ENCODE data around the gene NEURL4. TPM values are rescaled to one million over a fixed set of nuclear protein-coding genes. Genes with fewer than 3 reads are reported as not detected.
"Not testable (repeated sequence)": the region's sequence is repeated elsewhere in the genome, so short reads cannot be mapped to it uniquely, and the experiment has no call there.

The NEURL4 gene
- total RNA-seq, 3 donors from 2014 or later (not counting 1 experiment from before 2014, with no cell fraction given), result 48.9 to 57.9 (median 51.4) TPM

- 92% methylated on average over 6 of the region's 13 CpGs for WGBS (ENCODE audit: insufficient coverage)
- Mint-ChIP-seq H3K9me3 (no peaks in the 10 kb centered on the region), H3K36me3 (no peaks in the 10 kb centered on the region), H3K4me1 (peaks cover 0 to 3% of the 10 kb centered on the region in 2 donors), H3K4me3 (no peak overlapping the region), H3K27ac (no peak overlapping the region), H3K27me3 (ENCODE audit: low read depth in 2 of 2) (no peaks in the 10 kb centered on the region)
- ATAC-seq (no peak), DNase-seq (no peak)
- Histone ChIP-seq H3K27ac (ENCODE audit: low read length) (no peak overlapping the region), H3K36me3 (ENCODE audit: control insufficient read depth, insufficient read depth, low read length) (no peaks in the 10 kb centered on the region), H3K4me1 (ENCODE audit: control insufficient read depth, insufficient read depth, low read length) (no peaks in the 10 kb centered on the region), H3K9me3 (ENCODE audit: control insufficient read depth, insufficient read depth, low read length) (no peaks in the 10 kb centered on the region), H3K27me3 (ENCODE audit: control insufficient read depth, insufficient read depth, low read length) (no peaks in the 10 kb centered on the region), H3K4me3 (ENCODE audit: low read length) (no peak overlapping the region)
- TF ChIP-seq CTCF (IDR thresholded peaks at IDR 0.05), result no peak
- intact Hi-C loops (cut with micrococcal nuclease), result no loop called here
Observed at GRCh38 chr17:7367918-7368598, 38.9 kb upstream of the NEURL4 start.

DNA sequence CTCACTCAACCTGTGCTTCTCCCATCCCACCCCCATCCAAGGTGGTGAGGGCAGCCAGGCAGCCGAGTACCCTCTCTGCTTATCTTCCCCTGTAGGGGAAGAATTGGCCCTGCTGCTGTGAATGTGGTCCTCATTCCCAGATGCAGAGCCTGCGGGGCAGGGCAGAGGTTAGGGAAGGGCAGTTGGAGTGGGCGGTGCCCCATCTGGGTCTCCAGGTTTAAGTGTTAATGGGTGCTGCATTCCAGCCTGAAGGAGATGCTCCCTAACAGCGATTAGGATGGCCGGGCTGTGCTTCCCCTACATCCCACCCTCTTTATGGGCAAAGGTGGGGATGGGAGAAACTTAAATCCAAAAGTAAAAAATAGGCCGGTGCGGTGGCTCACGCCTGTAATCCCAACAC is 37.9 kb upstream of the NEURL4 start:
- Mint-ChIP-seq H3K4me1 (peaks cover 0 to 3% of the 10 kb centered on the region in 2 donors), H3K27ac (no peak overlapping the region), H3K27me3 (ENCODE audit: low read depth in 2 of 2) (peaks cover 0 to 1% of the 10 kb centered on the region in 2 donors), H3K36me3 (no peaks in the 10 kb centered on the region), H3K9me3 (no peaks in the 10 kb centered on the region), H3K4me3 (no peak overlapping the region)
- no peak for TF ChIP-seq CTCF (IDR thresholded peaks at IDR 0.05)
- Histone ChIP-seq H3K9me3 (ENCODE audit: control insufficient read depth, insufficient read depth, low read length) (no peaks in the 10 kb centered on the region), H3K36me3 (ENCODE audit: control insufficient read depth, insufficient read depth, low read length) (no peaks in the 10 kb centered on the region), H3K27me3 (ENCODE audit: control insufficient read depth, insufficient read depth, low read length) (no peaks in the 10 kb centered on the region), H3K4me3 (ENCODE audit: low read length) (no peak overlapping the region), H3K27ac (ENCODE audit: low read length) (no peak overlapping the region), H3K4me1 (ENCODE audit: control insufficient read depth, insufficient read depth, low read length) (no peaks in the 10 kb centered on the region)
- DNase-seq (no peak), ATAC-seq (no peak)
- intact Hi-C loops (cut with micrococcal nuclease), result no loop called here
- WGBS (ENCODE audit: insufficient coverage), result 91% methylated on average over 7 of the region's 8 CpGs

DNA sequence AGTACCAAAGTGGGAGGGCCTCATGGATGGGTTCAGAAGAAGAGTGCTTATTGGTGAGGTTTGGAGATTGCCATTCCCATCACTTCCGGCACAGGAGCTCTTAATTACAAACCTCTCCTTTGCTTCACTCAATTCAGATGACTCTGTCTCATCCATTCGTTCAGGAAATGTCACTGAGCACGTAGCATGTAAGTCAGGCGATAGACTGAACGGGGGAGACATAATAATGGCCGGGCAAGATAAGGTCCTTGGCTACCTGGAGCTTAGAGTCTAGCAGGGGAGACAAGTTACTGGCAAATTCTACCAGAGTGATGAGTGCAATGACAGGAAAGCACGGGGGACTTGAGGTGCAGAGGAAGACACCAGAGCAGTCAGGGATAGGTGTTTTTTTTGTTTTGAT is 36.8 kb upstream of the NEURL4 start:
- H3K4me3 Mint-ChIP-seq; ATAC-seq; H3K27me3 Mint-ChIP-seq (ENCODE audit: low read depth in 2 of 2); intact Hi-C loops (cut with micrococcal nuclease); H3K27ac ChIP-seq (ENCODE audit: low read length); H3K4me1 Mint-ChIP-seq; H3K36me3 Mint-ChIP-seq; H3K36me3 ChIP-seq (ENCODE audit: control insufficient read depth, insufficient read depth, low read length); H3K9me3 Mint-ChIP-seq; H3K9me3 ChIP-seq (ENCODE audit: control insufficient read depth, insufficient read depth, low read length); H3K27me3 ChIP-seq (ENCODE audit: control insufficient read depth, insufficient read depth, low read length); H3K27ac Mint-ChIP-seq; H3K4me3 ChIP-seq (ENCODE audit: low read length); DNase-seq; H3K4me1 ChIP-seq (ENCODE audit: control insufficient read depth, insufficient read depth, low read length): not testable (repeated sequence)
- WGBS (ENCODE audit: insufficient coverage), result 81% methylated on average over 4 of the region's 7 CpGs

GRCh38 chr17:7363311-7363710 is 34.2 kb upstream of the NEURL4 start:
- Histone ChIP-seq H3K36me3 (ENCODE audit: control insufficient read depth, insufficient read depth, low read length) (no peaks in the 10 kb centered on the region), H3K4me1 (ENCODE audit: control insufficient read depth, insufficient read depth, low read length) (no peaks in the 10 kb centered on the region), H3K27me3 (ENCODE audit: control insufficient read depth, insufficient read depth, low read length) (no peaks in the 10 kb centered on the region), H3K9me3 (ENCODE audit: control insufficient read depth, insufficient read depth, low read length) (no peaks in the 10 kb centered on the region), H3K27ac (ENCODE audit: low read length) (no peak overlapping the region), H3K4me3 (ENCODE audit: low read length) (no peak overlapping the region)
- DNase-seq, result no peak
- Mint-ChIP-seq H3K27ac (no peak overlapping the region), H3K4me3 (no peak overlapping the region), H3K4me1 (peaks cover 0 to 3% of the 10 kb centered on the region in 2 donors), H3K9me3 (no peaks in the 10 kb centered on the region), H3K27me3 (ENCODE audit: low read depth in 2 of 2) (peaks cover 0 to 6% of the 10 kb centered on the region in 2 donors), H3K36me3 (no peaks in the 10 kb centered on the region)
- ATAC-seq, result no peak
- no peak for TF ChIP-seq CTCF (IDR thresholded peaks at IDR 0.05)
- intact Hi-C loops (cut with micrococcal nuclease), result no loop called here
- 95% methylated on average over 6 of the region's 6 CpGs for WGBS (ENCODE audit: insufficient coverage)
